OCI-LY1 (cell line): ENCODE data around the gene DOCK2.

ENCODE experiments used
- CTCF ChIP-seq: fragments of 200-600 bp; sonication (generic), shearing (Covaris generic); IDR thresholded peaks from 2 replicates; pipeline ENCODE4 v1.5.1; 2017; ENCODE audit warnings: mild to moderate bottlenecking, antibody characterized with exemption, low read length, moderate library complexity, mixed read lengths
- EZH2 ChIP-seq: fragments of 200-600 bp; sonication (generic), shearing (Covaris generic); IDR thresholded peaks from 2 replicates; pipeline ENCODE4 v1.8.0; 2017; ENCODE audit warnings: borderline replicate concordance, mixed run types, mild to moderate bottlenecking, antibody characterized with exemption, low read length, moderate library complexity, mixed read lengths

- no peak for TF ChIP-seq CTCF
- no peak for TF ChIP-seq EZH2
Measured at GRCh38 chr5:169602535-169602934, 34.5 kb upstream of the DOCK2 start.
